Measurements from ENCODE around the gene ELK4.

Gene ELK4

GRCh38 chr1:205650241-205650640 lies 18.4 kb upstream of the ELK4 start:
- TF ChIP-seq CEBPB (IDR thresholded peaks at IDR 0.05) (no peak), MAX (IDR thresholded peaks at IDR 0.05) (no peak), NFIC (IDR thresholded peaks at IDR 0.05) (no peak), YY1 (IDR thresholded peaks at IDR 0.05; ENCODE audit: low read depth) (no peak), TCF12 (IDR thresholded peaks at IDR 0.05; ENCODE audit: low read depth) (no peak)

- no peak for TF ChIP-seq FOXM1 (IDR thresholded peaks at IDR 0.05; ENCODE audit: borderline replicate concordance, low read depth)
- TF ChIP-seq, protein P1, sequence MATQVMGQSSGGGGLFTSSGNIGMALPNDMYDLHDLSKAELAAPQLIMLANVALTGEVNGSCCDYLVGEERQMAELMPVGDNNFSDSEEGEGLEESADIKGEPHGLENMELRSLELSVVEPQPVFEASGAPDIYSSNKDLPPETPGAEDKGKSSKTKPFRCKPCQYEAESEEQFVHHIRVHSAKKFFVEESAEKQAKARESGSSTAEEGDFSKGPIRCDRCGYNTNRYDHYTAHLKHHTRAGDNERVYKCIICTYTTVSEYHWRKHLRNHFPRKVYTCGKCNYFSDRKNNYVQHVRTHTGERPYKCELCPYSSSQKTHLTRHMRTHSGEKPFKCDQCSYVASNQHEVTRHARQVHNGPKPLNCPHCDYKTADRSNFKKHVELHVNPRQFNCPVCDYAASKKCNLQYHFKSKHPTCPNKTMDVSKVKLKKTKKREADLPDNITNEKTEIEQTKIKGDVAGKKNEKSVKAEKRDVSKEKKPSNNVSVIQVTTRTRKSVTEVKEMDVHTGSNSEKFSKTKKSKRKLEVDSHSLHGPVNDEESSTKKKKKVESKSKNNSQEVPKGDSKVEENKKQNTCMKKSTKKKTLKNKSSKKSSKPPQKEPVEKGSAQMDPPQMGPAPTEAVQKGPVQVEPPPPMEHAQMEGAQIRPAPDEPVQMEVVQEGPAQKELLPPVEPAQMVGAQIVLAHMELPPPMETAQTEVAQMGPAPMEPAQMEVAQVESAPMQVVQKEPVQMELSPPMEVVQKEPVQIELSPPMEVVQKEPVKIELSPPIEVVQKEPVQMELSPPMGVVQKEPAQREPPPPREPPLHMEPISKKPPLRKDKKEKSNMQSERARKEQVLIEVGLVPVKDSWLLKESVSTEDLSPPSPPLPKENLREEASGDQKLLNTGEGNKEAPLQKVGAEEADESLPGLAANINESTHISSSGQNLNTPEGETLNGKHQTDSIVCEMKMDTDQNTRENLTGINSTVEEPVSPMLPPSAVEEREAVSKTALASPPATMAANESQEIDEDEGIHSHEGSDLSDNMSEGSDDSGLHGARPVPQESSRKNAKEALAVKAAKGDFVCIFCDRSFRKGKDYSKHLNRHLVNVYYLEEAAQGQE (IDR thresholded peaks at IDR 0.05; ENCODE audit: low read depth): no peak
- TF ChIP-seq, protein P2, sequence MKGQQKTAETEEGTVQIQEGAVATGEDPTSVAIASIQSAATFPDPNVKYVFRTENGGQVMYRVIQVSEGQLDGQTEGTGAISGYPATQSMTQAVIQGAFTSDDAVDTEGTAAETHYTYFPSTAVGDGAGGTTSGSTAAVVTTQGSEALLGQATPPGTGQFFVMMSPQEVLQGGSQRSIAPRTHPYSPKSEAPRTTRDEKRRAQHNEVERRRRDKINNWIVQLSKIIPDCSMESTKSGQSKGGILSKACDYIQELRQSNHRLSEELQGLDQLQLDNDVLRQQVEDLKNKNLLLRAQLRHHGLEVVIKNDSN (IDR thresholded peaks at IDR 0.05): no peak
- TF ChIP-seq EGR1 (IDR thresholded peaks at IDR 0.05): no peak
- TF ChIP-seq TCF12 (IDR thresholded peaks at IDR 0.05; ENCODE audit: low read depth): no peak
- no peak for TF ChIP-seq ZBTB7A (IDR thresholded peaks at IDR 0.05; ENCODE audit: low read depth)
- no peak for TF ChIP-seq TEAD4 (IDR thresholded peaks at IDR 0.05)
- TF ChIP-seq CEBPB (IDR thresholded peaks at IDR 0.05): no peak
- TF ChIP-seq CREB1 (IDR thresholded peaks at IDR 0.05; ENCODE audit: low read depth): no peak
- TF ChIP-seq RAD21 (IDR thresholded peaks at IDR 0.05; ENCODE audit: low read depth): no peak
- no peak for TF ChIP-seq YY1 (IDR thresholded peaks at IDR 0.05; ENCODE audit: low read depth)
- TF ChIP-seq NFIC (IDR thresholded peaks at IDR 0.05): no peak
- no peak for TF ChIP-seq EP300 (IDR thresholded peaks at IDR 0.05; ENCODE audit: borderline replicate concordance)
- TF ChIP-seq MAX (IDR thresholded peaks at IDR 0.05): no peak
- TF ChIP-seq TAF1 (IDR thresholded peaks at IDR 0.05; ENCODE audit: low read depth): no peak
Observed at GRCh38 chr1:205645519-205645918, 13.7 kb upstream of the ELK4 start.

- TF ChIP-seq YY1 (IDR thresholded peaks at IDR 0.05; ENCODE audit: low read depth): no peak
- TF ChIP-seq, protein P1 (IDR thresholded peaks at IDR 0.05; ENCODE audit: low read depth): no peak
- no peak for TF ChIP-seq EGR1 (IDR thresholded peaks at IDR 0.05)
Observed at GRCh38 chr1:205642679-205643307, 11.0 kb upstream of the ELK4 start.

- TF ChIP-seq MAX (IDR thresholded peaks at IDR 0.05): no peak
- TF ChIP-seq FOXM1 (IDR thresholded peaks at IDR 0.05; ENCODE audit: borderline replicate concordance, low read depth): no peak
- TF ChIP-seq, protein P2 (IDR thresholded peaks at IDR 0.05): no peak
- no peak for TF ChIP-seq RAD21 (IDR thresholded peaks at IDR 0.05; ENCODE audit: low read depth)
- TF ChIP-seq CEBPB (IDR thresholded peaks at IDR 0.05): no peak
- TF ChIP-seq TAF1 (IDR thresholded peaks at IDR 0.05; ENCODE audit: low read depth): no peak
- TF ChIP-seq ZBTB7A (IDR thresholded peaks at IDR 0.05; ENCODE audit: low read depth): no peak
- TF ChIP-seq, protein P1 (IDR thresholded peaks at IDR 0.05; ENCODE audit: low read depth): no peak
- no peak for TF ChIP-seq EGR1 (IDR thresholded peaks at IDR 0.05)
- no peak for TF ChIP-seq CREB1 (IDR thresholded peaks at IDR 0.05; ENCODE audit: low read depth)
- no peak for TF ChIP-seq NFIC (IDR thresholded peaks at IDR 0.05)
- no peak for TF ChIP-seq TCF12 (IDR thresholded peaks at IDR 0.05; ENCODE audit: low read depth)
- no peak for TF ChIP-seq TEAD4 (IDR thresholded peaks at IDR 0.05)
- TF ChIP-seq EP300 (IDR thresholded peaks at IDR 0.05; ENCODE audit: borderline replicate concordance): no peak
- no peak for TF ChIP-seq YY1 (IDR thresholded peaks at IDR 0.05; ENCODE audit: low read depth)
Observed at GRCh38 chr1:205639567-205639966, 7.8 kb upstream of the ELK4 start.

Data from Ishikawa (cell line).